ENCODE measurements around the gene TMEM26.
"Not testable (repeated sequence)": the region's sequence is repeated elsewhere in the genome, so short reads cannot be mapped to it uniquely, and the experiment has no call there.

GRCh38 chr10:61388986-61389385 lies 64.2 kb downstream of the TMEM26 start:
- not testable (repeated sequence) for TF ChIP-seq CTCF, POLR2A (IDR thresholded peaks at IDR 0.05)
